HepG2 (cell line): ENCODE data around the gene IRGQ. TPM values are rescaled to one million over a fixed set of nuclear protein-coding genes. Genes with fewer than 3 reads are reported as not detected.
A peak's percentile ranks its signal among the peaks of the same experiment; 100 is the strongest.
"Not testable (repeated sequence)": the region's sequence is repeated elsewhere in the genome, so short reads cannot be mapped to it uniquely, and the experiment has no call there.

Experiments
- ATAC-seq: fragments of 200-7000 bp; cut with Tn5 transposase; 3 replicates; pipeline ENCODE4 v1.9.1; 2020; ENCODE audit warnings: mild to moderate bottlenecking, moderate library complexity
- BruUV-seq: library from RNA; stranded (reverse); fragments of 400-500 nt; replicated peaks from 2 replicates; lab custom pipeline; 2021; lab: Mats Ljungman, UMichigan
- CTCF ChIA-PET: fragments of 300-600 bp; formaldehyde crosslinking; extraction: SDS; loops from one replicate; lab custom pipeline; 2021; ENCODE audit warnings: low total read pairs, inconsistent platforms, low intra/inter-chr PET ratio; lab: Yijun Ruan, JAX
- POLR2A ChIA-PET: fragments of 350-600 bp; sonication (Branson Sonifier 250); formaldehyde crosslinking; loops from one replicate; lab custom pipeline; 2020; ENCODE audit warnings: antibody characterized with exemption, inconsistent platforms; lab: Yijun Ruan, JAX
- DNase-seq: peaks from one replicate; pipeline ENCODE4 v3.0.0-alpha.2; 2015; ENCODE audit warnings: low spot score
- FAIRE-seq: peaks from 3 replicates; lab custom pipeline; 2011; peaks lifted over from hg19 to GRCh38; lab: Jason Lieb, UNC
- H2AFZ ChIP-seq: one replicate; pipeline ENCODE4 v1.6.1; 2011; ENCODE audit warnings: low read length, inconsistent platforms
- H3K27ac ChIP-seq: fragments of 300-600 bp; 3 replicates; pipeline ENCODE4 v1.8.0; 2011; ENCODE audit warnings: mixed run types, mild to moderate bottlenecking, mixed read lengths, low read length, inconsistent platforms; ENCODE audit not compliant: insufficient read depth; ENCODE audit errors: extremely low read length
- H3K27me3 ChIP-seq, 2 experiments: fragments of 200-600 bp in 1 of 2; 2 replicates in 1 of 2; 3 replicates in 1 of 2; pipeline versions ENCODE4 v1.6.0 to v1.8.0; 2011; ENCODE audit warnings: low read length in 2 of 2, mild to moderate bottlenecking in 2 of 2, moderate library complexity in 2 of 2, inconsistent platforms in 1 of 2; ENCODE audit not compliant: insufficient read depth in 2 of 2, control insufficient read depth in 1 of 2
- H3K36me3 ChIP-seq, 2 experiments: fragments of 200-600 bp in 1 of 2; replicated peaks in 1 of 2; 2 replicates in 1 of 2; 3 replicates in 1 of 2; pipeline versions ENCODE4 v1.5.1 to v1.8.0; 2011; ENCODE audit warnings: low read length in 2 of 2, inconsistent platforms in 1 of 2; ENCODE audit not compliant: insufficient read depth in 2 of 2, control insufficient read depth in 1 of 2
- H3K4me1 ChIP-seq: 2 replicates; pipeline ENCODE4 v1.5.1; 2012; ENCODE audit warnings: low read length, inconsistent platforms; ENCODE audit not compliant: insufficient read depth
- H3K4me2 ChIP-seq: 2 replicates; pipeline ENCODE4 v1.6.0; 2011; ENCODE audit warnings: low read depth, low read length, inconsistent platforms
- H3K4me3 ChIP-seq, 3 experiments: fragments of 200-600 bp in 1 of 3; sonication (generic), shearing (Covaris generic) in 1 of 3; replicated peaks in 1 of 3; 2 replicates each; pipeline ENCODE4 v1.5.1; 2011 to 2016; ENCODE audit warnings: low read length in 3 of 3, inconsistent platforms in 2 of 3, low read depth in 2 of 3, mild to moderate bottlenecking in 2 of 3, control low read depth in 1 of 3, mixed read lengths in 1 of 3; ENCODE audit not compliant: insufficient read depth in 1 of 3
- H3K79me2 ChIP-seq: one replicate; pipeline ENCODE4 v1.6.1; 2011; ENCODE audit warnings: low read length, inconsistent platforms; ENCODE audit not compliant: insufficient read depth
- H3K9ac ChIP-seq: 2 replicates; pipeline ENCODE4 v1.6.0; 2011; ENCODE audit warnings: mild to moderate bottlenecking, low read depth, low read length, inconsistent platforms; ENCODE audit not compliant: insufficient read depth
- H3K9me3 ChIP-seq: 2 replicates; pipeline ENCODE4 v1.5.1; 2012; ENCODE audit warnings: mild to moderate bottlenecking, low read length
- H4K20me1 ChIP-seq: 2 replicates; pipeline ENCODE4 v1.6.0; 2011; ENCODE audit warnings: inconsistent platforms, mild to moderate bottlenecking, low read length, moderate library complexity; ENCODE audit not compliant: insufficient read depth
- ZBTB10 ChIP-seq: sonication (generic); formaldehyde crosslinking; IDR thresholded peaks from 2 replicates; pipeline ENCODE4 v1.4.0; 2020; ENCODE audit warnings: missing genetic modification reagents, borderline replicate concordance
- ZSCAN22 ChIP-seq: sonication (generic); formaldehyde crosslinking; IDR thresholded peaks from 2 replicates; pipeline ENCODE4 v1.4.0; 2020; ENCODE audit warnings: mild to moderate bottlenecking, missing genetic modification reagents
- WGBS: methylation state at CpG from one replicate; pipeline ENCODE4 v1.1.6; 2017; ENCODE audit warnings: low lambda C conversion rate; 5-methylcytosine and 5-hydroxymethylcytosine counted together
- in situ Hi-C: cut with HindIII; loops from 2 replicates; pipeline ENCODE4 v1.10.0; 2017; ENCODE audit warnings: low pct_unique_long_range_greater_than_20kb; ENCODE audit not compliant: extremely low pct_ligation_motif_present
- intact Hi-C: fragments of 100-400 bp; cut with micrococcal nuclease; formaldehyde crosslinking; loops from one replicate; pipeline ENCODE4 v1.10.0; 2022; ENCODE audit not compliant: unreplicated experiment
- polyA plus RNA-seq, 8 experiments: library from polyadenylated mRNA; depleted of rRNA in 3 of 8; stranded (reverse) in 7 of 8; unstranded in 1 of 8; fragments of >200 nt; fragmentation: Illumina TruSeq in 4 of 8; extraction: Trizol in 4 of 8; gene quantifications; 2 replicates each; pipeline versions ENCODE4 v1.2.1 to v1.2.3, GENCODE V29; 2011 to 2016; ENCODE audit warnings: low read depth in 4 of 8, missing spikeins in 1 of 8, mixed read lengths in 1 of 8; ENCODE audit not compliant: insufficient read depth in 1 of 8
- total RNA-seq, 5 experiments: library from RNA; depleted of rRNA; stranded (reverse); fragments of >200 nt; fragmentation: Illumina TruSeq; extraction: Trizol; gene quantifications; 2 replicates each; pipeline ENCODE4 v1.2.3, GENCODE V29; 2016; ENCODE audit warnings: low read depth in 1 of 5
- TF ChIP-seq, protein P1 (sequence below): sonication (generic); formaldehyde crosslinking; IDR thresholded peaks from 2 replicates; pipeline ENCODE4 v1.5.0; 2020; ENCODE audit warnings: mild to moderate bottlenecking, missing genetic modification reagents

IRGQ gene
- total and polyA plus RNA-seq, 2 of the 13 experiments (the other 11 are each of a cell fraction or from before 2014, with no cell fraction given) = 11.6 to 12.4 TPM

GRCh38 chr19:43636121-43636683 is 40.3 kb upstream of the IRGQ start (continued):
- TF ChIP-seq, protein P1, sequence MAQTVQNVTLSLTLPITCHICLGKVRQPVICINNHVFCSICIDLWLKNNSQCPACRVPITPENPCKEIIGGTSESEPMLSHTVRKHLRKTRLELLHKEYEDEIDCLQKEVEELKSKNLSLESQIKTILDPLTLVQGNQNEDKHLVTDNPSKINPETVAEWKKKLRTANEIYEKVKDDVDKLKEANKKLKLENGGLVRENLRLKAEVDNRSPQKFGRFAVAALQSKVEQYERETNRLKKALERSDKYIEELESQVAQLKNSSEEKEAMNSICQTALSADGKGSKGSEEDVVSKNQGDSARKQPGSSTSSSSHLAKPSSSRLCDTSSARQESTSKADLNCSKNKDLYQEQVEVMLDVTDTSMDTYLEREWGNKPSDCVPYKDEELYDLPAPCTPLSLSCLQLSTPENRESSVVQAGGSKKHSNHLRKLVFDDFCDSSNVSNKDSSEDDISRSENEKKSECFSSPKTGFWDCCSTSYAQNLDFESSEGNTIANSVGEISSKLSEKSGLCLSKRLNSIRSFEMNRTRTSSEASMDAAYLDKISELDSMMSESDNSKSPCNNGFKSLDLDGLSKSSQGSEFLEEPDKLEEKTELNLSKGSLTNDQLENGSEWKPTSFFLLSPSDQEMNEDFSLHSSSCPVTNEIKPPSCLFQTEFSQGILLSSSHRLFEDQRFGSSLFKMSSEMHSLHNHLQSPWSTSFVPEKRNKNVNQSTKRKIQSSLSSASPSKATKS (CRISPR knock-in tag) = no peak
- TF ChIP-seq ZBTB10 (CRISPR knock-in tag) = peak; percentile 72; the same call in 1 of the 2 replicates

GRCh38 chr19:43635561-43635940 is 39.6 kb upstream of the IRGQ start:
- in situ Hi-C loops, H4K20me1 ChIP-seq, DNase-seq, H3K27me3 ChIP-seq, H2AFZ ChIP-seq, FAIRE-seq, H3K36me3 ChIP-seq, ATAC-seq, H3K79me2 ChIP-seq, H3K9me3 ChIP-seq, CTCF ChIA-PET, BruUV-seq: not testable (repeated sequence)
- Histone ChIP-seq H3K4me3 (peak overlapping the region; percentile 61 to 76 (median 67); a peak in 5 of 6 replicates), H3K4me1 (peaks cover 65% of the 10 kb centered on the region), H3K4me2 (peak overlapping the region; percentile 92), H3K9ac (peak overlapping the region; percentile 87), H3K27ac (peak overlapping the region; percentile 90)
- TF ChIP-seq ZSCAN22 (CRISPR knock-in tag) = peak; percentile 93
- 3% methylated on average over 2 of the region's 2 CpGs for WGBS
- intact Hi-C loops = loop anchor here (2.0 kb wide), 1 partner anchor 17 kb away; the partner anchor contains the start of gene ZNF428
- POLR2A ChIA-PET = interaction anchor here (0.6 to 2.3 kb wide), 6 partner anchors 11 to 577 kb away, joined by 3 to 20 read pairs (median 6); partner anchors contain the start of genes IRGQ, ZNF227 and ZNF576
